Transverse colon (tissue), 3 donors: ENCODE data around the gene TNF.

ENCODE experiments used
- CTCF ChIP-seq, 5 experiments: fragments of 200-600 bp in 3 of 5; fragments of 450-650 bp in 2 of 5; sonication (generic) in 3 of 5; IDR thresholded peaks; 1 replicate in 2 of 5; 2 replicates in 3 of 5; pipeline ENCODE4 v1.5.1; 2016 to 2017; ENCODE audit warnings: antibody characterized with exemption in 5 of 5, inconsistent platforms in 3 of 5, mild to moderate bottlenecking in 2 of 5, moderate library complexity in 1 of 5
- EP300 ChIP-seq: sonication (generic); formaldehyde crosslinking; IDR thresholded peaks from one replicate; pipeline ENCODE4 v1.6.1; 2017; ENCODE audit warnings: antibody characterized with exemption, low read depth
- POLR2A ChIP-seq: fragments of 450-650 bp; IDR thresholded peaks from one replicate; pipeline ENCODE4 v1.6.1; 2016; ENCODE audit warnings: antibody characterized with exemption, mild to moderate bottlenecking, moderate library complexity

- TF ChIP-seq CTCF (IDR thresholded peaks at IDR 0.05) (no peak), EP300 (no peak), POLR2A (no peak)
These were observed 4.4 kb downstream of the TNF start for GRCh38 chr6:31579546-31580437.
